SK-N-SH treated with all-trans-retinoic acid at 6 μM for 48 hours (cell line): ENCODE data around the gene PCDH9.

Experiments used
- ATAC-seq: fragments of 200-7000 bp; cut with Tn5 transposase; 3 replicates; pipeline ENCODE4 v1.9.1; 2020; ENCODE audit warnings: mild to moderate bottlenecking, moderate library complexity
- ARNTL ChIP-seq: fragments of 450-650 bp; formaldehyde crosslinking; IDR thresholded peaks from 2 replicates; pipeline ENCODE4 v1.5.0; 2020; ENCODE audit warnings: low read depth, mild to moderate bottlenecking, moderate library complexity, borderline replicate concordance
- BACH2 ChIP-seq: fragments of 250-450 bp; sonication (Bioruptor Pico); IDR thresholded peaks from 2 replicates; pipeline ENCODE4 v1.9.0; 2021; ENCODE audit warnings: mild to moderate bottlenecking, borderline replicate concordance
- CSDC2 ChIP-seq: fragments of 250-450 bp; sonication (Bioruptor Pico); IDR thresholded peaks from 2 replicates; pipeline ENCODE4 v1.5.0; 2020; ENCODE audit warnings: mild to moderate bottlenecking, moderate library complexity
- ESRRG ChIP-seq: fragments of 250-450 bp; sonication (Bioruptor Pico); IDR thresholded peaks from 2 replicates; pipeline ENCODE4 v1.6.1; 2021; ENCODE audit warnings: mild to moderate bottlenecking
- GLIS3 ChIP-seq: fragments of 250-450 bp; sonication (Bioruptor Pico); IDR thresholded peaks from 2 replicates; pipeline ENCODE4 v1.5.0; 2020; ENCODE audit warnings: mild to moderate bottlenecking, moderate library complexity
- ISL1 ChIP-seq: fragments of 250-450 bp; sonication (Bioruptor Pico); IDR thresholded peaks from 2 replicates; pipeline ENCODE4 v2.1.2; 2022; ENCODE audit warnings: mild to moderate bottlenecking, moderate library complexity
- OSR1 ChIP-seq: fragments of 250-450 bp; sonication (Bioruptor Pico); IDR thresholded peaks from 2 replicates; pipeline ENCODE4 v1.8.0; 2022; ENCODE audit warnings: moderate library complexity, mild to moderate bottlenecking, inconsistent platforms
- POU6F1 ChIP-seq: fragments of 250-450 bp; sonication (Bioruptor Pico); IDR thresholded peaks from 2 replicates; pipeline ENCODE4 v1.8.0; 2021; ENCODE audit warnings: low read depth, mild to moderate bottlenecking, moderate library complexity, borderline replicate concordance
- PPARA ChIP-seq: fragments of 250-450 bp; sonication (Bioruptor Pico); IDR thresholded peaks from 2 replicates; pipeline ENCODE4 v1.5.0; 2020; ENCODE audit warnings: mild to moderate bottlenecking, borderline replicate concordance
- RARB ChIP-seq: fragments of 250-450 bp; sonication (Bioruptor Pico); IDR thresholded peaks from 2 replicates; pipeline ENCODE4 v1.8.0; 2021; ENCODE audit warnings: mild to moderate bottlenecking, moderate library complexity
- SNAI2 ChIP-seq: fragments of 250-450 bp; sonication (Bioruptor Pico); IDR thresholded peaks from 2 replicates; pipeline ENCODE4 v1.5.0; 2020; ENCODE audit warnings: mild to moderate bottlenecking, moderate library complexity
- TCF4 ChIP-seq: fragments of 250-450 bp; sonication (Bioruptor Pico); IDR thresholded peaks from 2 replicates; pipeline ENCODE4 v1.8.0; 2021; ENCODE audit warnings: mild to moderate bottlenecking, moderate library complexity, borderline replicate concordance
- TOX ChIP-seq: fragments of 250-450 bp; sonication (Bioruptor Pico); IDR thresholded peaks from 2 replicates; pipeline ENCODE4 v1.8.0; 2021; ENCODE audit warnings: mild to moderate bottlenecking, moderate library complexity, borderline replicate concordance
- TSHZ2 ChIP-seq: fragments of 250-450 bp; sonication (Bioruptor Pico); IDR thresholded peaks from 2 replicates; pipeline ENCODE4 v1.5.0; 2020; ENCODE audit warnings: mild to moderate bottlenecking, moderate library complexity
- ZFP3 ChIP-seq: fragments of 250-450 bp; sonication (Bioruptor Pico); IDR thresholded peaks from 2 replicates; pipeline ENCODE4 v1.5.0; 2020; ENCODE audit warnings: mild to moderate bottlenecking, moderate library complexity
- ZFP30 ChIP-seq: fragments of 450-650 bp; formaldehyde crosslinking; IDR thresholded peaks from 2 replicates; pipeline ENCODE4 v1.5.0; 2022; ENCODE audit warnings: mild to moderate bottlenecking, moderate library complexity
- ZNF70 ChIP-seq: fragments of 450-650 bp; formaldehyde crosslinking; IDR thresholded peaks from 2 replicates; pipeline ENCODE4 v1.5.0; 2020; ENCODE audit warnings: mild to moderate bottlenecking, moderate library complexity
- TF ChIP-seq, protein P1 (sequence below): fragments of 250-450 bp; sonication (Bioruptor Pico); IDR thresholded peaks from 2 replicates; pipeline ENCODE4 v1.8.0; 2020; ENCODE audit warnings: mild to moderate bottlenecking, moderate library complexity, borderline replicate concordance
- TF ChIP-seq, protein P2 (sequence below): fragments of 250-450 bp; sonication (Bioruptor Pico); IDR thresholded peaks from 2 replicates; pipeline ENCODE4 v1.5.1; 2021; ENCODE audit warnings: mild to moderate bottlenecking, moderate library complexity
- TF ChIP-seq, protein P3 (sequence below): fragments of 250-450 bp; sonication (Bioruptor Pico); IDR thresholded peaks from 2 replicates; pipeline ENCODE4 v1.5.1; 2020; ENCODE audit warnings: low read depth, mild to moderate bottlenecking, moderate library complexity

The PCDH9 gene

GRCh38 chr13:66849706-66850105 lies 380.4 kb downstream of the PCDH9 start (continued):
- TF ChIP-seq CSDC2 (CRISPR knock-in tag) (no peak), ESRRG (no peak), POU6F1 (CRISPR knock-in tag) (no peak), OSR1 (CRISPR knock-in tag) (no peak), ARNTL (CRISPR knock-in tag) (no peak), TCF4 (no peak), ZFP3 (no peak)

DNA sequence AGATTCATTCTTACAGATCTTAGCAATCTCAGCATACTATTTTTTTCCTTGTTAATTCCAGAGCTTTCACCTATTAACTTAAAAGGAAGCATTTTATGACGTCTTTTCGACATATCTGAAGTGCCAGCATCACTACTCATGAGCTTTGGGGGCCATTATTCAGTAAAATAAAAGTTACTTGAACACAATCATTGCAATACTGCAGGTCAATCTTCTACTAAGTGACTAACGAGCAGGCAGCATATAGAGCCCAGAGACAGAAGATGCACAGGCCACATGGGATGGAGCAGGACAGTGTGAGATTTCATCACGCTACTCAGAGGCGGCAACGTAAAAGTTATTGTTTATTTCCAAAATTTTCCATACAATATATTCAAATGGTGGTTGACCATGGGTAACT lies 382.6 kb downstream of the PCDH9 start:
- no peak for ATAC-seq
- no peak for TF ChIP-seq PPARA
- TF ChIP-seq TSHZ2 (CRISPR knock-in tag), result no peak
- TF ChIP-seq ZNF70 (CRISPR knock-in tag), result no peak
- TF ChIP-seq ESRRG, result no peak
- no peak for TF ChIP-seq TCF4

DNA sequence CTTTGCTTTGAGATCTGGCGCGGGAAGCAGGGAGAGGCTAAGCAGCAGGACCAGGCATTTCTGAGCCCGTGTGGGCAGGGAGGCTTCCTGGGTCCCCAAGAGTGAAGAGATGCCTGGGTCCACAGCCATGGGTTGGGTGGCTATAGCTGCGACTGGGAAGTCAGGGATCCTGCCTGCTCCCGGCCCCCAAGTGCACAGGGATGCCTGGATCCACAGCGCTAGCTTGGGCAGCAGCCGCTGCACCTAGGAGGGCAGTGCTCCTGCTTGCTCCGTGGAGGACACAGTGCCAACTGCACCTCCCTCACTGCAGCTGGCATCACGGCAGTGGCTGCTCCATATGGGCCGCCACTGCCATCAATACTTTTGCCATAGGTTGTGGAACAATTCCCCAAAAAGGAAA lies 384.7 kb downstream of the PCDH9 start:
- TF ChIP-seq PPARA (no peak), ZNF70 (CRISPR knock-in tag) (no peak), OSR1 (CRISPR knock-in tag) (no peak), RARB (CRISPR knock-in tag) (no peak)
- TF ChIP-seq, protein P1, sequence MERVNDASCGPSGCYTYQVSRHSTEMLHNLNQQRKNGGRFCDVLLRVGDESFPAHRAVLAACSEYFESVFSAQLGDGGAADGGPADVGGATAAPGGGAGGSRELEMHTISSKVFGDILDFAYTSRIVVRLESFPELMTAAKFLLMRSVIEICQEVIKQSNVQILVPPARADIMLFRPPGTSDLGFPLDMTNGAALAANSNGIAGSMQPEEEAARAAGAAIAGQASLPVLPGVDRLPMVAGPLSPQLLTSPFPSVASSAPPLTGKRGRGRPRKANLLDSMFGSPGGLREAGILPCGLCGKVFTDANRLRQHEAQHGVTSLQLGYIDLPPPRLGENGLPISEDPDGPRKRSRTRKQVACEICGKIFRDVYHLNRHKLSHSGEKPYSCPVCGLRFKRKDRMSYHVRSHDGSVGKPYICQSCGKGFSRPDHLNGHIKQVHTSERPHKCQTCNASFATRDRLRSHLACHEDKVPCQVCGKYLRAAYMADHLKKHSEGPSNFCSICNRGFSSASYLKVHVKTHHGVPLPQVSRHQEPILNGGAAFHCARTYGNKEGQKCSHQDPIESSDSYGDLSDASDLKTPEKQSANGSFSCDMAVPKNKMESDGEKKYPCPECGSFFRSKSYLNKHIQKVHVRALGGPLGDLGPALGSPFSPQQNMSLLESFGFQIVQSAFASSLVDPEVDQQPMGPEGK, result no peak
- TF ChIP-seq, all 23 proteins: peak for 0
- ATAC-seq, result no peak

GRCh38 chr13:66844933-66845332 lies 385.2 kb downstream of the PCDH9 start:
- no peak for ATAC-seq
- TF ChIP-seq POU6F1 (CRISPR knock-in tag) (no peak), ESRRG (no peak), SNAI2 (no peak), ARNTL (CRISPR knock-in tag) (no peak), ZFP3 (no peak), ZFP30 (no peak), TOX (CRISPR knock-in tag) (no peak), RARB (CRISPR knock-in tag) (no peak), BACH2 (CRISPR knock-in tag) (no peak), GLIS3 (CRISPR knock-in tag) (no peak), ZNF70 (CRISPR knock-in tag) (no peak), ISL1 (CRISPR knock-in tag) (no peak), OSR1 (CRISPR knock-in tag) (no peak), TCF4 (no peak), TSHZ2 (CRISPR knock-in tag) (no peak)
- TF ChIP-seq, protein P2, sequence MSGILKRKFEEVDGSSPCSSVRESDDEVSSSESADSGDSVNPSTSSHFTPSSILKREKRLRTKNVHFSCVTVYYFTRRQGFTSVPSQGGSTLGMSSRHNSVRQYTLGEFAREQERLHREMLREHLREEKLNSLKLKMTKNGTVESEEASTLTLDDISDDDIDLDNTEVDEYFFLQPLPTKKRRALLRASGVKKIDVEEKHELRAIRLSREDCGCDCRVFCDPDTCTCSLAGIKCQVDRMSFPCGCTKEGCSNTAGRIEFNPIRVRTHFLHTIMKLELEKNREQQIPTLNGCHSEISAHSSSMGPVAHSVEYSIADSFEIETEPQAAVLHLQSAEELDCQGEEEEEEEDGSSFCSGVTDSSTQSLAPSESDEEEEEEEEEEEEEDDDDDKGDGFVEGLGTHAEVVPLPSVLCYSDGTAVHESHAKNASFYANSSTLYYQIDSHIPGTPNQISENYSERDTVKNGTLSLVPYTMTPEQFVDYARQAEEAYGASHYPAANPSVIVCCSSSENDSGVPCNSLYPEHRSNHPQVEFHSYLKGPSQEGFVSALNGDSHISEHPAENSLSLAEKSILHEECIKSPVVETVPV, result no peak
- TF ChIP-seq, protein P3, sequence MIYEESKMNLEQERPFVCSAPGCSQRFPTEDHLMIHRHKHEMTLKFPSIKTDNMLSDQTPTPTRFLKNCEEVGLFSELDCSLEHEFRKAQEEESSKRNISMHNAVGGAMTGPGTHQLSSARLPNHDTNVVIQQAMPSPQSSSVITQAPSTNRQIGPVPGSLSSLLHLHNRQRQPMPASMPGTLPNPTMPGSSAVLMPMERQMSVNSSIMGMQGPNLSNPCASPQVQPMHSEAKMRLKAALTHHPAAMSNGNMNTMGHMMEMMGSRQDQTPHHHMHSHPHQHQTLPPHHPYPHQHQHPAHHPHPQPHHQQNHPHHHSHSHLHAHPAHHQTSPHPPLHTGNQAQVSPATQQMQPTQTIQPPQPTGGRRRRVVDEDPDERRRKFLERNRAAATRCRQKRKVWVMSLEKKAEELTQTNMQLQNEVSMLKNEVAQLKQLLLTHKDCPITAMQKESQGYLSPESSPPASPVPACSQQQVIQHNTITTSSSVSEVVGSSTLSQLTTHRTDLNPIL (CRISPR knock-in tag), result no peak
- TF ChIP-seq, all 23 proteins: peak for 0
